ENCODE results near the gene ACOT11.

The ACOT11 gene

GRCh38 chr1:54611621-54612020 is 63.6 kb downstream of the ACOT11 start:
- Histone ChIP-seq H3K27ac (ENCODE audit: insufficient read depth in 1 of 2, low read depth in 1 of 2, low read length in 2 of 2, poor library complexity in 1 of 2, severe bottlenecking in 2 of 2) (no peak overlapping the region), H3K4me3 (ENCODE audit: control insufficient read depth in 1 of 7, extremely low read depth in 1 of 7, insufficient read depth in 4 of 7, low read depth in 2 of 7, low read length in 6 of 7) (no peak overlapping the region), H3K27me3 (replicated peaks in 2 of 5; ENCODE audit: control insufficient read depth in 4 of 5, insufficient read depth in 5 of 5, low read length in 4 of 5) (no peaks in the 10 kb centered on the region), H3K9me3 (ENCODE audit: control extremely low read depth in 1 of 5, control insufficient read depth in 4 of 5, insufficient read depth in 2 of 5, low read depth in 1 of 5, low read length in 4 of 5) (no peaks in the 10 kb centered on the region), H3K36me3 (ENCODE audit: control insufficient read depth in 4 of 4, insufficient read depth in 4 of 4, low read length in 3 of 4) (peaks cover 0 to 23% (median 9%) of the 10 kb centered on the region in 4 experiments), H3K4me1 (ENCODE audit: control extremely low read depth in 1 of 4, control insufficient read depth in 4 of 4, insufficient read depth in 4 of 4, low read length in 3 of 4) (peaks cover 0 to 15% (median under 1%) of the 10 kb centered on the region in 4 experiments)
- no peak for DNase-seq
- ChIA-PET POLR2A (no interaction called here), CTCF (no interaction called here)
- WGBS (ENCODE audit: insufficient coverage), result 99% methylated on average over 6 of the region's 8 CpGs

DNA sequence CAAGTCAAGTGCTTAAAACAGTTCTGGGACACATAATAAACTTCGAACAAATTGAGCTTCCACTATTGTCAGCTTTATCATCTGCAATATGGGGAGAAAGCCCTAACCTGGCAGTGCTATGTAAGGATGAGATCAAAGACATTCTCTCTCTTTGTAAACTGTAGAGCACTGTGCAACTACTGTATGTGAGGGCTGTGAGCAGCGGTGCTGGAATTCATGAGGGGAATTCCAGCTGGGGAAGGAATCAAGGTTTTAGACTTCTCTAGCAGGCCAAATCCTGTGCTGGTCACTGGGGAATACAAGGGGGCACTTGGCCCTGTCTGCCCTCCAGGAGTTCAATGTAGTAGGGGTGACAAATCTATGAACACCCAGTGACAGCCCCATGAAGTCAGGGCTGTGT is 66.0 kb downstream of the ACOT11 start:
- POLR2A ChIA-PET, result no interaction called here
- Histone ChIP-seq H3K4me3 (ENCODE audit: control insufficient read depth in 1 of 7, extremely low read depth in 1 of 7, insufficient read depth in 4 of 7, low read depth in 2 of 7, low read length in 6 of 7) (no peak overlapping the region), H3K9me3 (ENCODE audit: control extremely low read depth in 1 of 5, control insufficient read depth in 4 of 5, insufficient read depth in 2 of 5, low read depth in 1 of 5, low read length in 4 of 5) (no peaks in the 10 kb centered on the region), H3K4me1 (ENCODE audit: control extremely low read depth in 1 of 4, control insufficient read depth in 4 of 4, insufficient read depth in 4 of 4, low read length in 3 of 4) (peaks cover 0 to 11% (median 0%) of the 10 kb centered on the region in 4 experiments), H3K27me3 (replicated peaks in 2 of 5; ENCODE audit: control insufficient read depth in 4 of 5, insufficient read depth in 5 of 5, low read length in 4 of 5) (no peaks in the 10 kb centered on the region), H3K27ac (ENCODE audit: insufficient read depth in 1 of 2, low read depth in 1 of 2, low read length in 2 of 2, poor library complexity in 1 of 2, severe bottlenecking in 2 of 2) (no peak overlapping the region), H3K36me3 (ENCODE audit: control insufficient read depth in 4 of 4, insufficient read depth in 4 of 4, low read length in 3 of 4) (peaks cover 0 to 5% (median 2%) of the 10 kb centered on the region in 4 experiments)
- WGBS (ENCODE audit: insufficient coverage), result 100% methylated on average over 1 of the region's 2 CpGs
- DNase-seq, result no peak
- CTCF ChIA-PET, result no interaction called here

- ChIA-PET POLR2A (no interaction called here), CTCF (no interaction called here)
- no peaks in the 10 kb centered on the region for H3K27me3 ChIP-seq (replicated peaks in 2 of 5; ENCODE audit: control insufficient read depth in 4 of 5, insufficient read depth in 5 of 5, low read length in 4 of 5)
Observed at GRCh38 chr1:54614563-54614962, 66.5 kb downstream of the ACOT11 start.

DNA sequence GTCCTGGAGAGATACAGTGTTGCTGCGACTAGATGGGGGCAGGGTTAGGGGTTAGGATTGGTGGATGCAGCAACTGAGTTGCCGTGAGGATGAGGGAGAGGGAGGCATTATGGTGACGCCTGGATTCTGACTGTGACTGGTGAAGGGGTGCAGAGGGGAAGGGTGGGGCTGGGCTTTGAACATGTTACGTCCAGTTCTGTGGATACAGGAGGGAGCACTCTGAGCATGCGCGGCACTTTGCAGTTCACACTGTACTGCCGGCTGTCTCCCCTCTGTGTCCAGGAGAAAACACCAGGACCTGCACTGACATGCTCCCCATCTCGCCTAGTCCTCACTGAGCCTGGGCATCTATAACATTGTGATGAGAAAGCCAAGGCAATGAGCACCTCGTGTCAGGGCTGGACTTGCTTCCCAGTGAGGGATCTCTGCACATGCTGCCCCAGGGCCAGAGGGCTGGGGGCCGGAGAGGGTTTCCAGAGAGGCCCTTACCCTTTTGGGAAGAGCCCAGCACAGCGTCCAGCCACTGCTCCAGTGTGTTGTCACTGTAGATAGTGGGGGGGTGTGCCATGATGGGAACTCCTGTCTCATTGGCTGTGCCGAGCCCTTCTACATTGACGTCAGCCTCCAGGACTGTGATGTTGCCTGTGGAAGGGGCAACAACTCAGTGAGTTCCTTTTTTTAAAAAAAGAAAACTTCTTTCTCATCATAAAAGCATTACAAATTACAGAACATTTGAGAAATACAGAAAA is 67.7 kb downstream of the ACOT11 start:
- H3K4me3 ChIP-seq (ENCODE audit: control insufficient read depth in 1 of 7, extremely low read depth in 1 of 7, insufficient read depth in 4 of 7, low read depth in 2 of 7, low read length in 6 of 7), result no peak overlapping the region
- peaks cover 0 to 11% (median 0%) of the 10 kb centered on the region in 4 experiments for H3K4me1 ChIP-seq (ENCODE audit: control extremely low read depth in 1 of 4, control insufficient read depth in 4 of 4, insufficient read depth in 4 of 4, low read length in 3 of 4)
- ChIA-PET POLR2A (no interaction called here), CTCF (no interaction called here)
- 95% methylated on average over 10 of the region's 13 CpGs for WGBS (ENCODE audit: insufficient coverage)
- H3K27me3 ChIP-seq (replicated peaks in 2 of 5; ENCODE audit: control insufficient read depth in 4 of 5, insufficient read depth in 5 of 5, low read length in 4 of 5), result no peaks in the 10 kb centered on the region
- no peak for DNase-seq
- no peak overlapping the region for H3K27ac ChIP-seq (ENCODE audit: insufficient read depth in 1 of 2, low read depth in 1 of 2, low read length in 2 of 2, poor library complexity in 1 of 2, severe bottlenecking in 2 of 2)
- no peaks in the 10 kb centered on the region for H3K9me3 ChIP-seq (ENCODE audit: control extremely low read depth in 1 of 5, control insufficient read depth in 4 of 5, insufficient read depth in 2 of 5, low read depth in 1 of 5, low read length in 4 of 5)
- no peaks in the 10 kb centered on the region for H3K36me3 ChIP-seq (ENCODE audit: control insufficient read depth in 4 of 4, insufficient read depth in 4 of 4, low read length in 3 of 4)

More at GRCh38 chr1:54614563-54614962, 66.5 kb downstream of the ACOT11 start:
- peaks cover 0 to 11% (median 0%) of the 10 kb centered on the region in 4 experiments for H3K4me1 ChIP-seq (ENCODE audit: control extremely low read depth in 1 of 4, control insufficient read depth in 4 of 4, insufficient read depth in 4 of 4, low read length in 3 of 4)
- H3K4me3 ChIP-seq (ENCODE audit: control insufficient read depth in 1 of 7, extremely low read depth in 1 of 7, insufficient read depth in 4 of 7, low read depth in 2 of 7, low read length in 6 of 7), result no peak overlapping the region
- H3K36me3 ChIP-seq (ENCODE audit: control insufficient read depth in 4 of 4, insufficient read depth in 4 of 4, low read length in 3 of 4), result peaks cover 0 to 3% (median 0%) of the 10 kb centered on the region in 4 experiments
- 88% methylated on average over 8 of the region's 8 CpGs for WGBS (ENCODE audit: insufficient coverage)
- H3K9me3 ChIP-seq (ENCODE audit: control extremely low read depth in 1 of 5, control insufficient read depth in 4 of 5, insufficient read depth in 2 of 5, low read depth in 1 of 5, low read length in 4 of 5), result no peaks in the 10 kb centered on the region
- no peak overlapping the region for H3K27ac ChIP-seq (ENCODE audit: insufficient read depth in 1 of 2, low read depth in 1 of 2, low read length in 2 of 2, poor library complexity in 1 of 2, severe bottlenecking in 2 of 2)
- no peak for DNase-seq

DNA sequence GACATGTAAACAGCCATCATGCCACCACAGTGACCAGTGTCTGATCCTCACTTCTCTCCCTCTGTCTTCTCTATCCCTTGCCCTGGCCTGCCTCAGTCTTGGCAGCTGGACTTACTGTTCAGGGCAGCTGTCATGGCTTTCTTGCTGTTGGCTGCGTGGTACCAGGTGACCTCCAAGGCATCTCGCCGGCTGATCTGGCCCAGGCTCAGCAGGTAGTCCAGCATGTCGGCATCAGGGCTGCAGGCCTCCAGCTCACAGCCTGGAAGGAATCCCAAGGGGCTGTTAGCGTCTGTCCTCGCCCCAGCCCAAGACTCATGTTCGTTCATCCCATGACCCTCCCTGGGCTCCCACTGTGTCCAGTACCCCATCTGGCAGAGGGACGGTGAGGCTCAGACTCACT is 71.7 kb downstream of the ACOT11 start:
- 100% methylated on average over 8 of the region's 8 CpGs for WGBS (ENCODE audit: insufficient coverage)
- no peaks in the 10 kb centered on the region for H3K9me3 ChIP-seq (ENCODE audit: control extremely low read depth in 1 of 5, control insufficient read depth in 4 of 5, insufficient read depth in 2 of 5, low read depth in 1 of 5, low read length in 4 of 5)
- ChIA-PET POLR2A (interaction anchor here (0.5 to 0.7 kb wide), 2 partner anchors 9 to 128 kb away, joined by 4 read pairs; no protein-coding TSS in a partner anchor), CTCF (no interaction called here)
- peaks cover 0 to 7% (median under 1%) of the 10 kb centered on the region in 4 experiments for H3K4me1 ChIP-seq (ENCODE audit: control extremely low read depth in 1 of 4, control insufficient read depth in 4 of 4, insufficient read depth in 4 of 4, low read length in 3 of 4)
- H3K36me3 ChIP-seq (ENCODE audit: control insufficient read depth in 4 of 4, insufficient read depth in 4 of 4, low read length in 3 of 4), result no peaks in the 10 kb centered on the region
- DNase-seq, result no peak
- H3K4me3 ChIP-seq (ENCODE audit: control insufficient read depth in 1 of 7, extremely low read depth in 1 of 7, insufficient read depth in 4 of 7, low read depth in 2 of 7, low read length in 6 of 7), result no peak overlapping the region
- H3K27ac ChIP-seq (ENCODE audit: insufficient read depth in 1 of 2, low read depth in 1 of 2, low read length in 2 of 2, poor library complexity in 1 of 2, severe bottlenecking in 2 of 2), result no peak overlapping the region
- H3K27me3 ChIP-seq (replicated peaks in 2 of 5; ENCODE audit: control insufficient read depth in 4 of 5, insufficient read depth in 5 of 5, low read length in 4 of 5), result no peaks in the 10 kb centered on the region

GRCh38 chr1:54623216-54624007 is 75.4 kb downstream of the ACOT11 start, which contains the start of gene FAM151A:
Gene FAM151A (minus strand): TSS chr1:54623525. CDS start chr1:54623395, 130 bp downstream.
- ChIA-PET POLR2A (no interaction called here), CTCF (no interaction called here)
- no peaks in the 10 kb centered on the region for H3K27me3 ChIP-seq (replicated peaks in 2 of 5; ENCODE audit: control insufficient read depth in 4 of 5, insufficient read depth in 5 of 5, low read length in 4 of 5)
- 99% methylated on average over 15 of the region's 18 CpGs for WGBS (ENCODE audit: insufficient coverage)
- H3K27ac ChIP-seq (ENCODE audit: insufficient read depth in 1 of 2, low read depth in 1 of 2, low read length in 2 of 2, poor library complexity in 1 of 2, severe bottlenecking in 2 of 2), result no peak within 1 kb of the TSS
- no peaks in the 10 kb centered on the region for H3K9me3 ChIP-seq (ENCODE audit: control extremely low read depth in 1 of 5, control insufficient read depth in 4 of 5, insufficient read depth in 2 of 5, low read depth in 1 of 5, low read length in 4 of 5)
- no peaks in the 10 kb centered on the region for H3K36me3 ChIP-seq (ENCODE audit: control insufficient read depth in 4 of 4, insufficient read depth in 4 of 4, low read length in 3 of 4)
- H3K4me3 ChIP-seq (ENCODE audit: control insufficient read depth in 1 of 7, extremely low read depth in 1 of 7, insufficient read depth in 4 of 7, low read depth in 2 of 7, low read length in 6 of 7), result no peak within 1 kb of the TSS
- H3K4me1 ChIP-seq (ENCODE audit: control extremely low read depth in 1 of 4, control insufficient read depth in 4 of 4, insufficient read depth in 4 of 4, low read length in 3 of 4), result peaks cover 0 to 5% (median under 1%) of the 10 kb centered on the region in 4 experiments
- no peak for DNase-seq

Measured in common myeloid progenitor, CD34-positive (primary cell).